Esophagus (tissue), 2 donors: ENCODE results near the gene ADAMTS15. TPM values are rescaled to one million over a fixed set of nuclear protein-coding genes. Genes with fewer than 3 reads are reported as not detected.
"Not testable (repeated sequence)": the region's sequence is repeated elsewhere in the genome, so short reads cannot be mapped to it uniquely, and the experiment has no call there.

Source experiments
- H3K27ac ChIP-seq, 2 donors: one replicate each; pipeline ENCODE4 v1.5.1; 2013; ENCODE audit warnings: low read depth in 2 of 2, mild to moderate bottlenecking in 2 of 2, inconsistent platforms in 1 of 2, low read length in 1 of 2, moderate library complexity in 1 of 2
- H3K27me3 ChIP-seq, 2 donors: one replicate each; pipeline ENCODE4 v1.6.1; 2013; ENCODE audit warnings: low read length in 2 of 2, control low read depth in 1 of 2, mild to moderate bottlenecking in 1 of 2; ENCODE audit not compliant: insufficient read depth in 2 of 2, control insufficient read depth in 1 of 2
- H3K36me3 ChIP-seq, 2 donors: one replicate each; pipeline ENCODE4 v1.6.1; 2013; ENCODE audit warnings: low read length in 1 of 2; ENCODE audit not compliant: control insufficient read depth in 2 of 2, insufficient read depth in 2 of 2
- H3K4me1 ChIP-seq, 2 donors: one replicate each; pipeline ENCODE4 v1.6.1; 2013; ENCODE audit warnings: low read length in 1 of 2; ENCODE audit not compliant: control insufficient read depth in 2 of 2, insufficient read depth in 2 of 2
- H3K4me3 ChIP-seq, 2 donors: one replicate each; pipeline ENCODE4 v1.5.1; 2013; ENCODE audit warnings: low read length in 2 of 2, mild to moderate bottlenecking in 2 of 2, low read depth in 1 of 2, moderate library complexity in 1 of 2
- H3K9me3 ChIP-seq, 2 donors: one replicate each; pipeline ENCODE4 v1.6.1; 2013; ENCODE audit warnings: mild to moderate bottlenecking in 2 of 2, low read depth in 1 of 2, low read length in 1 of 2, moderate library complexity in 1 of 2; ENCODE audit not compliant: control insufficient read depth in 2 of 2, insufficient read depth in 1 of 2
- WGBS, 2 donors: extraction: QIAGEN DNeasy Blood & Tissue Kit; methylation state at CpG; one replicate each; pipeline ENCODE4 v1.1.7; 2013; 5-methylcytosine and 5-hydroxymethylcytosine counted together
- polyA plus RNA-seq, 2 donors: library from polyadenylated mRNA; stranded (reverse); fragments of 200-250 nt; gene quantifications; one replicate each; pipeline ENCODE4 v1.2.3, GENCODE V29; 2013
- donor health status: healthy with polysubstance abuse.
- donor health status: Bipolar disorder and iron deficiency.

The ADAMTS15 gene
- polyA plus RNA-seq, 2 donors, result 0.53 to 0.61 TPM

GRCh38 chr11:130433357-130433756 lies 15.1 kb upstream of the ADAMTS15 start:
- WGBS, 2 donors, result 75 to 85% methylated on average over 4 of the region's 4 CpGs
- Histone ChIP-seq H3K36me3 (no peaks in the 10 kb centered on the region), H3K4me1 (peaks cover 0 to 6% of the 10 kb centered on the region in 2 donors), H3K4me3 (no peak overlapping the region), H3K27me3 (peaks cover 0 to 1% of the 10 kb centered on the region in 2 donors), H3K9me3 (no peaks in the 10 kb centered on the region), H3K27ac (no peak overlapping the region)

GRCh38 chr11:130434521-130435223 lies 13.8 kb upstream of the ADAMTS15 start:
- 0 to 1% methylated on average over 20 of the region's 20 CpGs for WGBS, 2 donors
- peaks cover 0 to 6% of the 10 kb centered on the region in 2 donors for H3K4me1 ChIP-seq
- H3K4me3 ChIP-seq, result peak overlapping the region; percentile 44 to 70
- H3K36me3 ChIP-seq, result no peaks in the 10 kb centered on the region
- no peaks in the 10 kb centered on the region for H3K9me3 ChIP-seq
- H3K27me3 ChIP-seq, result no peaks in the 10 kb centered on the region
- H3K27ac ChIP-seq, result peak overlapping the region; percentile 36 to 57

GRCh38 chr11:130435671-130436070 lies 12.8 kb upstream of the ADAMTS15 start:
- Histone ChIP-seq H3K9me3 (no peaks in the 10 kb centered on the region), H3K4me1 (peaks cover 0 to 6% of the 10 kb centered on the region in 2 donors), H3K27ac (no peak overlapping the region), H3K4me3 (no peak overlapping the region), H3K27me3 (no peaks in the 10 kb centered on the region), H3K36me3 (no peaks in the 10 kb centered on the region)
- 35 to 58% methylated on average over 4 of the region's 4 CpGs for WGBS, 2 donors

- Histone ChIP-seq H3K27ac (no peak overlapping the region), H3K36me3 (no peaks in the 10 kb centered on the region), H3K4me3 (no peak overlapping the region), H3K4me1 (peaks cover 0 to 6% of the 10 kb centered on the region in 2 donors), H3K27me3 (no peaks in the 10 kb centered on the region), H3K9me3 (no peaks in the 10 kb centered on the region)
- WGBS, 2 donors, result 79 to 85% methylated on average over 3 of the region's 3 CpGs
Observed at GRCh38 chr11:130436171-130436570, 12.3 kb upstream of the ADAMTS15 start.

- Histone ChIP-seq H3K27ac (no peak overlapping the region), H3K4me1 (peaks cover 0 to 6% of the 10 kb centered on the region in 2 donors), H3K27me3 (no peaks in the 10 kb centered on the region), H3K4me3 (no peak overlapping the region), H3K9me3 (no peaks in the 10 kb centered on the region), H3K36me3 (no peaks in the 10 kb centered on the region)
- 52 to 68% methylated on average over 7 of the region's 7 CpGs for WGBS, 2 donors
Observed at GRCh38 chr11:130437848-130438247, 10.6 kb upstream of the ADAMTS15 start.

GRCh38 chr11:130438401-130439159 lies 9.9 kb upstream of the ADAMTS15 start:
- not testable (repeated sequence) for H3K9me3 ChIP-seq
- 77 to 88% methylated on average over 10 of the region's 10 CpGs for WGBS, 2 donors

GRCh38 chr11:130439160-130439519 lies 9.3 kb upstream of the ADAMTS15 start:
- Histone ChIP-seq H3K27ac (no peak overlapping the region), H3K4me1 (peaks cover 0 to 6% of the 10 kb centered on the region in 2 donors), H3K27me3 (no peaks in the 10 kb centered on the region), H3K4me3 (no peak overlapping the region), H3K9me3 (no peaks in the 10 kb centered on the region), H3K36me3 (no peaks in the 10 kb centered on the region)
- WGBS, 2 donors, result 73 to 81% methylated on average over 4 of the region's 4 CpGs

More at GRCh38 chr11:130438401-130439159, 9.9 kb upstream of the ADAMTS15 start:
- not testable (repeated sequence) for H3K4me3 ChIP-seq, H3K36me3 ChIP-seq, H3K27ac ChIP-seq, H3K27me3 ChIP-seq, H3K4me1 ChIP-seq

GRCh38 chr11:130439876-130440275 lies 8.6 kb upstream of the ADAMTS15 start:
- Histone ChIP-seq H3K4me3 (no peak overlapping the region), H3K4me1 (peaks cover 0 to 6% of the 10 kb centered on the region in 2 donors), H3K27me3 (no peaks in the 10 kb centered on the region), H3K27ac (no peak overlapping the region), H3K9me3 (no peaks in the 10 kb centered on the region), H3K36me3 (no peaks in the 10 kb centered on the region)
- 84 to 87% methylated on average over 6 of the region's 6 CpGs for WGBS, 2 donors

GRCh38 chr11:130441719-130442118 lies 6.7 kb upstream of the ADAMTS15 start:
- H3K27me3 ChIP-seq, result no peaks in the 10 kb centered on the region
- H3K36me3 ChIP-seq, result no peaks in the 10 kb centered on the region
- peaks cover 0 to 6% of the 10 kb centered on the region in 2 donors for H3K4me1 ChIP-seq
- H3K9me3 ChIP-seq, result no peaks in the 10 kb centered on the region
- no peak overlapping the region for H3K27ac ChIP-seq
- H3K4me3 ChIP-seq, result no peak overlapping the region
- WGBS, 2 donors, result 64 to 93% methylated on average over 2 of the region's 2 CpGs
